HEK293 (cell line): Measurements from ENCODE around the gene CLDND1.

ENCODE experiments used
- CTCF ChIA-PET: fragments of 350-600 bp; formaldehyde crosslinking; extraction: SDS; loops from one replicate; lab custom pipeline; 2021; ENCODE audit warnings: antibody characterized with exemption; lab: Yijun Ruan, JAX
- POLR2A ChIA-PET: fragments of 300-600 bp; formaldehyde crosslinking; extraction: SDS; loops from one replicate; lab custom pipeline; 2020; ENCODE audit warnings: antibody characterized with exemption, inconsistent platforms; lab: Yijun Ruan, JAX
- H3K27ac ChIP-seq: fragments of 200-500 bp; sonication (Bioruptor generic); 2 replicates; pipeline ENCODE4 v1.5.1; 2014; ENCODE audit warnings: low read depth, low read length, control low read depth, inconsistent platforms; ENCODE audit errors: extremely low read depth
- H3K36me3 ChIP-seq, 2 experiments: fragments of 200-500 bp in 1 of 2; sonication (Bioruptor generic) in 1 of 2; 1 replicate in 1 of 2; 2 replicates in 1 of 2; pipeline ENCODE4 v1.5.1; 2014 to 2017; ENCODE audit warnings: inconsistent platforms in 2 of 2, low read length in 2 of 2; ENCODE audit not compliant: control insufficient read depth in 2 of 2, insufficient read depth in 1 of 2
- H3K4me1 ChIP-seq: fragments of 200-500 bp; sonication (Bioruptor generic); 2 replicates; pipeline ENCODE4 v1.5.1; 2014; ENCODE audit warnings: mild to moderate bottlenecking, low read length, inconsistent platforms; ENCODE audit not compliant: control insufficient read depth, insufficient read depth
- H3K4me3 ChIP-seq: 2 replicates; pipeline ENCODE4 v1.5.1; 2011; ENCODE audit warnings: low read depth, mild to moderate bottlenecking, control low read depth, low read length, moderate library complexity
- H3K9me3 ChIP-seq: fragments of 200-500 bp; sonication (Bioruptor generic); 2 replicates; pipeline ENCODE4 v1.5.1; 2014; ENCODE audit warnings: low read depth, low read length, inconsistent platforms; ENCODE audit not compliant: control insufficient read depth, insufficient read depth
- HOXC10 ChIP-seq: sonication (generic); formaldehyde crosslinking; IDR thresholded peaks from 2 replicates; pipeline ENCODE4 v1.8.1; 2023; ENCODE audit warnings: mild to moderate bottlenecking, missing genetic modification reagents
- KLF7 ChIP-seq: fragments of 450-650 bp; formaldehyde crosslinking; IDR thresholded peaks from 2 replicates; pipeline ENCODE4 v1.5.1; 2016; ENCODE audit warnings: missing biosample characterization, missing genetic modification characterization, borderline replicate concordance
- KLF8 ChIP-seq: fragments of 450-650 bp; formaldehyde crosslinking; IDR thresholded peaks from 2 replicates; pipeline ENCODE4 v1.5.1; 2016; ENCODE audit warnings: missing biosample characterization, missing genetic modification characterization
- SP3 ChIP-seq: fragments of 450-650 bp; formaldehyde crosslinking; IDR thresholded peaks from 2 replicates; pipeline ENCODE4 v1.5.1; 2016; ENCODE audit warnings: missing biosample characterization, missing genetic modification characterization
- ZNF138 ChIP-seq: fragments of 450-650 bp; formaldehyde crosslinking; IDR thresholded peaks from 2 replicates; pipeline ENCODE4 v1.5.1; 2016; ENCODE audit warnings: missing biosample characterization, missing genetic modification characterization, borderline replicate concordance
- ZNF146 ChIP-seq: fragments of 450-650 bp; formaldehyde crosslinking; IDR thresholded peaks from 2 replicates; pipeline ENCODE4 v1.5.1; 2016; ENCODE audit warnings: missing biosample characterization, missing genetic modification characterization
- ZNF19 ChIP-seq: fragments of 450-650 bp; formaldehyde crosslinking; IDR thresholded peaks from 2 replicates; pipeline ENCODE4; 2016; ENCODE audit warnings: missing biosample characterization, missing genetic modification characterization, low read depth
- ZNF274 ChIP-seq, 2 experiments: fragments of 200-500 bp in 1 of 2; fragments of 450-650 bp in 1 of 2; sonication (Bioruptor generic) in 1 of 2; formaldehyde crosslinking in 1 of 2; IDR thresholded peaks; 2 replicates each; pipeline versions ENCODE4 v1.5.1 to v1.6.1; 2014 to 2016; ENCODE audit warnings: borderline replicate concordance in 1 of 2, inconsistent platforms in 1 of 2, low read length in 1 of 2, missing biosample characterization in 1 of 2, missing genetic modification characterization in 1 of 2
- ZNF366 ChIP-seq: fragments of 450-650 bp; formaldehyde crosslinking; conservative IDR thresholded peaks from 2 replicates; pipeline ENCODE4 v1.5.1; 2016; ENCODE audit warnings: missing biosample characterization, missing genetic modification characterization
- ZNF433 ChIP-seq: fragments of 450-650 bp; formaldehyde crosslinking; IDR thresholded peaks from 2 replicates; pipeline ENCODE4 v1.5.1; 2016; ENCODE audit warnings: missing biosample characterization, missing genetic modification characterization, low read depth
- ZNF510 ChIP-seq: fragments of 450-650 bp; formaldehyde crosslinking; IDR thresholded peaks from 2 replicates; pipeline ENCODE4 v1.5.1; 2018; ENCODE audit warnings: mild to moderate bottlenecking, missing genetic modification characterization, missing biosample characterization; ENCODE audit not compliant: insufficient replicate concordance
- ZNF549 ChIP-seq: fragments of 450-650 bp; IDR thresholded peaks from 2 replicates; pipeline ENCODE4 v1.5.1; 2018; ENCODE audit warnings: missing biosample characterization, missing genetic modification characterization, mild to moderate bottlenecking, inconsistent platforms, moderate library complexity
- ZNF555 ChIP-seq: fragments of 450-650 bp; formaldehyde crosslinking; conservative IDR thresholded peaks from 2 replicates; pipeline ENCODE4 v1.5.1; 2017; ENCODE audit warnings: missing biosample characterization, mild to moderate bottlenecking, missing genetic modification characterization, inconsistent platforms
- ZNF776 ChIP-seq: fragments of 450-650 bp; formaldehyde crosslinking; IDR thresholded peaks from 2 replicates; pipeline ENCODE4 v1.5.0; 2017; ENCODE audit warnings: missing biosample characterization, missing genetic modification characterization, borderline replicate concordance
- ZXDB ChIP-seq: fragments of 450-650 bp; formaldehyde crosslinking; IDR thresholded peaks from 2 replicates; pipeline ENCODE4 v1.5.1; 2016; ENCODE audit warnings: missing biosample characterization, missing genetic modification characterization
- TF ChIP-seq, protein P1 (sequence below): fragments of 450-650 bp; formaldehyde crosslinking; IDR thresholded peaks from 2 replicates; pipeline ENCODE4 v1.5.1; 2016; ENCODE audit warnings: missing biosample characterization, missing genetic modification characterization
- TF ChIP-seq, protein P2 (sequence below): fragments of 450-650 bp; formaldehyde crosslinking; IDR thresholded peaks from 2 replicates; pipeline ENCODE4 v1.5.1; 2016; ENCODE audit warnings: missing biosample characterization, missing genetic modification characterization
- TF ChIP-seq, protein P3 (sequence below): fragments of 450-650 bp; formaldehyde crosslinking; IDR thresholded peaks from 2 replicates; pipeline ENCODE4 v1.5.1; 2016; ENCODE audit warnings: missing biosample characterization, missing genetic modification characterization, borderline replicate concordance
- TF ChIP-seq, protein P4 (sequence below): fragments of 450-650 bp; formaldehyde crosslinking; IDR thresholded peaks from 2 replicates; pipeline ENCODE4 v1.5.1; 2016; ENCODE audit warnings: missing biosample characterization, missing genetic modification characterization
- TF ChIP-seq, protein P5 (sequence below): fragments of 450-650 bp; formaldehyde crosslinking; IDR thresholded peaks from 2 replicates; pipeline ENCODE4 v1.5.1; 2016; ENCODE audit warnings: missing biosample characterization, missing genetic modification characterization
- TF ChIP-seq, protein P6 (sequence below): fragments of 450-650 bp; formaldehyde crosslinking; IDR thresholded peaks from 2 replicates; pipeline ENCODE4 v1.5.1; 2016; ENCODE audit warnings: missing biosample characterization, missing genetic modification characterization

CLDND1 gene

DNA sequence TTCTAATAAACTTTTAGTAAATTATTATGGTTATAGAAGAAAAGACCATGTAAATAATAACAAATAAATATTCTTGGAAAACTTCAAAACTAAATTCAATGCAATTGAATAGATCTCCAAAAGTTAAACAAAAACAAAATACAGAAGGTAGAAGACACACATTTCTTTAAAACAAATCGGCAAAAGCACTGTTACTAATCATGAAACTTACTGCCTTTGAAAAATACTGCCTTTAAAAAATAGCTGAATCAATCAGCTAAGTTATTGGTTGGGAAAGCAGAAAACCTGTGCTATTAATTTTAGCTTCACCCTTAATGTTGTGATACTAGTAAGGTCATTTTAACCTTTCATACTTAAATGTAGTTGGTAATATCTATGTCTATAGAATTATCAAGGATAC, 12.0 kb upstream of the CLDND1 start (continued):
- TF ChIP-seq ZNF549 (tag by site-specific recombination) (no peak), KLF8 (tag by site-specific recombination) (no peak), ZNF274 (IDR thresholded peaks at IDR 0.05; ENCODE audit: low read length) (no peak), ZNF274 (tag by site-specific recombination; IDR thresholded peaks at IDR 0.05; ENCODE audit: borderline replicate concordance) (no peak), ZNF146 (tag by site-specific recombination) (no peak)
- TF ChIP-seq, protein P1, sequence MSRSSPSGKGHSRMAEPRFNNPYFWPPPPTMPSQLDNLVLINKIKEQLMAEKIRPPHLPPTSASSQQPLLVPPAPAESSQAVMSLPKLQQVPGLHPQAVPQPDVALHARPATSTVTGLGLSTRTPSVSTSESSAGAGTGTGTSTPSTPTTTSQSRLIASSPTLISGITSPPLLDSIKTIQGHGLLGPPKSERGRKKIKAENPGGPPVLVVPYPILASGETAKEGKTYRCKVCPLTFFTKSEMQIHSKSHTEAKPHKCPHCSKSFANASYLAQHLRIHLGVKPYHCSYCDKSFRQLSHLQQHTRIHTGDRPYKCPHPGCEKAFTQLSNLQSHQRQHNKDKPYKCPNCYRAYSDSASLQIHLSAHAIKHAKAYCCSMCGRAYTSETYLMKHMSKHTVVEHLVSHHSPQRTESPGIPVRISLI = no peak
- TF ChIP-seq, protein P2, sequence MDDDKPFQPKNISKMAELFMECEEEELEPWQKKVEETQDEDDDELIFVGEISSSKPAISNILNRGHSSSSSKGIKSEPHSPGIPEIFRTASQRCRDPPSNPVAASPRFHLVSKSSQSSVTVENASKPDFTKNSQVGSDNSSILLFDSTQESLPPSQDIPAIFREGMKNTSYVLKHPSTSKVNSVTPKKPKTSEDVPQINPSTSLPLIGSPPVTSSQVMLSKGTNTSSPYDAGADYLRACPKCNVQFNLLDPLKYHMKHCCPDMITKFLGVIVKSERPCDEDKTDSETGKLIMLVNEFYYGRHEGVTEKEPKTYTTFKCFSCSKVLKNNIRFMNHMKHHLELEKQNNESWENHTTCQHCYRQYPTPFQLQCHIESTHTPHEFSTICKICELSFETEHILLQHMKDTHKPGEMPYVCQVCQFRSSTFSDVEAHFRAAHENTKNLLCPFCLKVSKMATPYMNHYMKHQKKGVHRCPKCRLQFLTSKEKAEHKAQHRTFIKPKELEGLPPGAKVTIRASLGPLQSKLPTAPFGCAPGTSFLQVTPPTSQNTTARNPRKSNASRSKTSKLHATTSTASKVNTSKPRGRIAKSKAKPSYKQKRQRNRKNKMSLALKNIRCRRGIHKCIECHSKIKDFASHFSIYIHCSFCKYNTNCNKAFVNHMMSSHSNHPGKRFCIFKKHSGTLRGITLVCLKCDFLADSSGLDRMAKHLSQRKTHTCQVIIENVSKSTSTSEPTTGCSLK = no peak
- TF ChIP-seq, protein P3, sequence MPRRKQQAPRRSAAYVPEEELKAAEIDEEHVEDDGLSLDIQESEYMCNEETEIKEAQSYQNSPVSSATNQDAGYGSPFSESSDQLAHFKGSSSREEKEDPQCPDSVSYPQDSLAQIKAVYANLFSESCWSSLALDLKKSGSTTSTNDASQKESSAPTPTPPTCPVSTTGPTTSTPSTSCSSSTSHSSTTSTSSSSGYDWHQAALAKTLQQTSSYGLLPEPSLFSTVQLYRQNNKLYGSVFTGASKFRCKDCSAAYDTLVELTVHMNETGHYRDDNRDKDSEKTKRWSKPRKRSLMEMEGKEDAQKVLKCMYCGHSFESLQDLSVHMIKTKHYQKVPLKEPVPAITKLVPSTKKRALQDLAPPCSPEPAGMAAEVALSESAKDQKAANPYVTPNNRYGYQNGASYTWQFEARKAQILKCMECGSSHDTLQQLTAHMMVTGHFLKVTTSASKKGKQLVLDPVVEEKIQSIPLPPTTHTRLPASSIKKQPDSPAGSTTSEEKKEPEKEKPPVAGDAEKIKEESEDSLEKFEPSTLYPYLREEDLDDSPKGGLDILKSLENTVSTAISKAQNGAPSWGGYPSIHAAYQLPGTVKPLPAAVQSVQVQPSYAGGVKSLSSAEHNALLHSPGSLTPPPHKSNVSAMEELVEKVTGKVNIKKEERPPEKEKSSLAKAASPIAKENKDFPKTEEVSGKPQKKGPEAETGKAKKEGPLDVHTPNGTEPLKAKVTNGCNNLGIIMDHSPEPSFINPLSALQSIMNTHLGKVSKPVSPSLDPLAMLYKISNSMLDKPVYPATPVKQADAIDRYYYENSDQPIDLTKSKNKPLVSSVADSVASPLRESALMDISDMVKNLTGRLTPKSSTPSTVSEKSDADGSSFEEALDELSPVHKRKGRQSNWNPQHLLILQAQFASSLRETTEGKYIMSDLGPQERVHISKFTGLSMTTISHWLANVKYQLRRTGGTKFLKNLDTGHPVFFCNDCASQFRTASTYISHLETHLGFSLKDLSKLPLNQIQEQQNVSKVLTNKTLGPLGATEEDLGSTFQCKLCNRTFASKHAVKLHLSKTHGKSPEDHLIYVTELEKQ = no peak
- TF ChIP-seq, protein P4, sequence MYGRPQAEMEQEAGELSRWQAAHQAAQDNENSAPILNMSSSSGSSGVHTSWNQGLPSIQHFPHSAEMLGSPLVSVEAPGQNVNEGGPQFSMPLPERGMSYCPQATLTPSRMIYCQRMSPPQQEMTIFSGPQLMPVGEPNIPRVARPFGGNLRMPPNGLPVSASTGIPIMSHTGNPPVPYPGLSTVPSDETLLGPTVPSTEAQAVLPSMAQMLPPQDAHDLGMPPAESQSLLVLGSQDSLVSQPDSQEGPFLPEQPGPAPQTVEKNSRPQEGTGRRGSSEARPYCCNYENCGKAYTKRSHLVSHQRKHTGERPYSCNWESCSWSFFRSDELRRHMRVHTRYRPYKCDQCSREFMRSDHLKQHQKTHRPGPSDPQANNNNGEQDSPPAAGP = no peak

DNA sequence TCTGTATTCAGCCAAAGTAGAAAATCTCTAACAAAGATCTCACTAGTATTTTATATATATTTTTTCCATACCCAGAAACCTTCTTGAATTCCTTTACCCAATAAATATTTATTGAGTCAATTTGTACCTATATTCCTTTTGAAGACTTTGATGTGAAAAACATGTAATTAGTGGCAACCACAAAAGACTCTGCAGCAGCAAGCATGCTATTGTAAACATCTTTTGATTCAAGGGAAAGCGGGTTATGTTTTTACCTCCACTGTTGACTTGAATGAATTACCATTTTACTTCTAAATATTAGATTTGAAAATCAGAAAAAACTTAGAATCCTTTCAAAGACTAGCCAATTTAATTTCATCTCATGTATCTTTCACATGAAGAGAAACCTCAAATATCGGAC, 11.5 kb upstream of the CLDND1 start:
- CTCF ChIA-PET = no interaction called here
- H3K36me3 ChIP-seq = no peaks in the 10 kb centered on the region
- no peak overlapping the region for H3K27ac ChIP-seq
- no peak overlapping the region for H3K4me3 ChIP-seq
- POLR2A ChIA-PET = no interaction called here
- H3K4me1 ChIP-seq = no peaks in the 10 kb centered on the region
- no peak for TF ChIP-seq ZNF555 (tag by site-specific recombination)
- TF ChIP-seq ZNF510 = no peak
- TF ChIP-seq HOXC10 (CRISPR knock-in tag) = no peak
- TF ChIP-seq ZNF366 (tag by site-specific recombination) = no peak
- no peak for TF ChIP-seq ZXDB
- no peak for TF ChIP-seq SP3 (tag by site-specific recombination)
- H3K9me3 ChIP-seq = no peaks in the 10 kb centered on the region

DNA sequence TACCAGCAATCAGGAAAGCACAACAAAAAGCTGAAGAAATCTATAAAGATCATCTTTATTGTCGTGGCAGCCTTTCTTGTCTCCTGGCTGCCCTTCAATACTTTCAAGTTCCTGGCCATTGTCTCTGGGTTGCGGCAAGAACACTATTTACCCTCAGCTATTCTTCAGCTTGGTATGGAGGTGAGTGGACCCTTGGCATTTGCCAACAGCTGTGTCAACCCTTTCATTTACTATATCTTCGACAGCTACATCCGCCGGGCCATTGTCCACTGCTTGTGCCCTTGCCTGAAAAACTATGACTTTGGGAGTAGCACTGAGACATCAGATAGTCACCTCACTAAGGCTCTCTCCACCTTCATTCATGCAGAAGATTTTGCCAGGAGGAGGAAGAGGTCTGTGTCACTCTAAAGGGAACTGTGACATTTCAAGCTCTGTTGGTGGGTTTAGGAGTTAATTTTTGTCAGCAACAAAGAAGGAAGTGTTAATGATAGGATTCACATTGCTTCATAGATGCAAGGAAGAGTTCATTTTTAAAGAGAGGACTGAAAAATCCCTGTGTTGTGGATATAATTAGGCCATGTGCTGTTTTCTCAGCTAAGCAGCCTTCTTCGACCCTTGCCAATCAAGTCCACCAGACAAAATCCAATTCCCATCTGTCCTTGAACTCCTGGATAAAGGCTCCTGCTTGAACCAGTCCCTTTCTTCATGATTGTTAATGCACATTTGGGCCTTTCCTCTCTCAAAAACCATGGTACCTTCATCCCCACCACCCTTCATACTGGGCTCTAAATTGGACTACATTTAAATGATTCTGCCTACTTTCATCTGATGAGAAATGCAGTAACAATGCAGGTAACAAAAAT, 10.2 kb upstream of the CLDND1 start:
- Histone ChIP-seq H3K36me3 (no peaks in the 10 kb centered on the region), H3K27ac (no peak overlapping the region), H3K4me3 (no peak overlapping the region), H3K4me1 (no peaks in the 10 kb centered on the region), H3K9me3 (no peaks in the 10 kb centered on the region)
- ChIA-PET CTCF (interaction anchor here (1.0 kb wide), 1 partner anchor 64 kb away, joined by 3 read pairs; no protein-coding TSS in a partner anchor), POLR2A (no interaction called here)
- TF ChIP-seq ZNF433 (tag by site-specific recombination) (no peak), ZNF138 (tag by site-specific recombination) (no peak), ZNF19 (tag by site-specific recombination) (no peak), KLF7 (tag by site-specific recombination) (no peak), ZNF776 (tag by site-specific recombination) (no peak)
- TF ChIP-seq, protein P5, sequence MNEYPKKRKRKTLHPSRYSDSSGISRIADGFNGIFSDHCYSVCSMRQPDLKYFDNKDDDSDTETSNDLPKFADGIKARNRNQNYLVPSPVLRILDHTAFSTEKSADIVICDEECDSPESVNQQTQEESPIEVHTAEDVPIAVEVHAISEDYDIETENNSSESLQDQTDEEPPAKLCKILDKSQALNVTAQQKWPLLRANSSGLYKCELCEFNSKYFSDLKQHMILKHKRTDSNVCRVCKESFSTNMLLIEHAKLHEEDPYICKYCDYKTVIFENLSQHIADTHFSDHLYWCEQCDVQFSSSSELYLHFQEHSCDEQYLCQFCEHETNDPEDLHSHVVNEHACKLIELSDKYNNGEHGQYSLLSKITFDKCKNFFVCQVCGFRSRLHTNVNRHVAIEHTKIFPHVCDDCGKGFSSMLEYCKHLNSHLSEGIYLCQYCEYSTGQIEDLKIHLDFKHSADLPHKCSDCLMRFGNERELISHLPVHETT (tag by site-specific recombination) = no peak
- TF ChIP-seq, protein P6, sequence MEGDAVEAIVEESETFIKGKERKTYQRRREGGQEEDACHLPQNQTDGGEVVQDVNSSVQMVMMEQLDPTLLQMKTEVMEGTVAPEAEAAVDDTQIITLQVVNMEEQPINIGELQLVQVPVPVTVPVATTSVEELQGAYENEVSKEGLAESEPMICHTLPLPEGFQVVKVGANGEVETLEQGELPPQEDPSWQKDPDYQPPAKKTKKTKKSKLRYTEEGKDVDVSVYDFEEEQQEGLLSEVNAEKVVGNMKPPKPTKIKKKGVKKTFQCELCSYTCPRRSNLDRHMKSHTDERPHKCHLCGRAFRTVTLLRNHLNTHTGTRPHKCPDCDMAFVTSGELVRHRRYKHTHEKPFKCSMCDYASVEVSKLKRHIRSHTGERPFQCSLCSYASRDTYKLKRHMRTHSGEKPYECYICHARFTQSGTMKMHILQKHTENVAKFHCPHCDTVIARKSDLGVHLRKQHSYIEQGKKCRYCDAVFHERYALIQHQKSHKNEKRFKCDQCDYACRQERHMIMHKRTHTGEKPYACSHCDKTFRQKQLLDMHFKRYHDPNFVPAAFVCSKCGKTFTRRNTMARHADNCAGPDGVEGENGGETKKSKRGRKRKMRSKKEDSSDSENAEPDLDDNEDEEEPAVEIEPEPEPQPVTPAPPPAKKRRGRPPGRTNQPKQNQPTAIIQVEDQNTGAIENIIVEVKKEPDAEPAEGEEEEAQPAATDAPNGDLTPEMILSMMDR (tag by site-specific recombination) = no peak
